CD8-positive, alpha-beta memory T cell (primary cell): Measurements from ENCODE around the gene TNFRSF4. TPM values are rescaled to one million over a fixed set of nuclear protein-coding genes. Genes with fewer than 3 reads are reported as not detected.
A peak's percentile ranks its signal among the peaks of the same experiment; 100 is the strongest.
"Not testable (repeated sequence)": the region's sequence is repeated elsewhere in the genome, so short reads cannot be mapped to it uniquely, and the experiment has no call there.

ENCODE experiments used
- CTCF ChIA-PET: fragments of 350-600 bp; sonication (Branson Sonifier 250); formaldehyde crosslinking; loops from one replicate; lab custom pipeline; 2021; ENCODE audit warnings: antibody characterized with exemption; lab: Charles Lee
- POLR2A ChIA-PET: fragments of 350-600 bp; sonication (Branson Sonifier 250); formaldehyde crosslinking; loops from one replicate; lab custom pipeline; 2021; ENCODE audit warnings: antibody characterized with exemption; lab: Charles Lee
- DNase-seq, 5 donors: peaks; one replicate each; pipeline versions ENCODE4 v3.0.0 to v3.0.0-alpha.2; 2020 to 2022; ENCODE audit warnings: mixed read lengths in 1 of 5
- H3K27ac ChIP-seq: one replicate; pipeline ENCODE4 v1.7.0; 2013; ENCODE audit warnings: low read depth, mild to moderate bottlenecking, low read length, moderate library complexity
- H3K27me3 ChIP-seq: 2 replicates; pipeline ENCODE4 v1.7.0; 2013; ENCODE audit warnings: low read length, mild to moderate bottlenecking; ENCODE audit not compliant: insufficient read depth, poor library complexity, severe bottlenecking
- H3K36me3 ChIP-seq: 2 replicates; pipeline ENCODE4 v1.7.0; 2013; ENCODE audit warnings: mild to moderate bottlenecking, low read length, moderate library complexity; ENCODE audit not compliant: insufficient read depth
- H3K4me1 ChIP-seq: 2 replicates; pipeline ENCODE4 v1.7.0; 2013; ENCODE audit warnings: mild to moderate bottlenecking, low read length, moderate library complexity; ENCODE audit not compliant: insufficient read depth
- H3K4me3 ChIP-seq: 2 replicates; pipeline ENCODE4 v1.7.0; 2013; ENCODE audit warnings: mild to moderate bottlenecking, low read length
- H3K9me3 ChIP-seq: 2 replicates; pipeline ENCODE4 v1.7.0; 2013; ENCODE audit warnings: mild to moderate bottlenecking, low read length
- H3K27ac Mint-ChIP-seq, 8 donors: one replicate each; pipeline ENCODE4 v1.8.0; 2020 to 2021; ENCODE audit warnings: mixed read lengths in 8 of 8, mild to moderate bottlenecking in 6 of 8, inconsistent platforms in 3 of 8, moderate library complexity in 3 of 8
- H3K27me3 Mint-ChIP-seq, 2 donors: one replicate each; pipeline ENCODE4 v1.8.0; 2020 to 2021; ENCODE audit warnings: mixed read lengths in 2 of 2, mild to moderate bottlenecking in 1 of 2, moderate library complexity in 1 of 2
- H3K36me3 Mint-ChIP-seq, 3 donors: one replicate each; pipeline ENCODE4 v1.8.0; 2020 to 2021; ENCODE audit warnings: mixed read lengths in 3 of 3, inconsistent platforms in 1 of 3, mild to moderate bottlenecking in 1 of 3
- H3K4me1 Mint-ChIP-seq, 3 donors: one replicate each; pipeline ENCODE4 v1.8.0; 2020 to 2021; ENCODE audit warnings: mixed read lengths in 3 of 3, inconsistent platforms in 1 of 3, mild to moderate bottlenecking in 1 of 3
- H3K4me3 Mint-ChIP-seq, 7 donors: one replicate each; pipeline ENCODE4 v1.8.0; 2020 to 2021; ENCODE audit warnings: mixed read lengths in 7 of 7, mild to moderate bottlenecking in 6 of 7, moderate library complexity in 4 of 7, inconsistent platforms in 2 of 7
- H3K9me3 Mint-ChIP-seq, 5 donors: one replicate each; pipeline ENCODE4 v1.8.0; 2020 to 2022; ENCODE audit warnings: mixed read lengths in 5 of 5, mild to moderate bottlenecking in 3 of 5, moderate library complexity in 2 of 5, inconsistent platforms in 1 of 5
- polyA plus RNA-seq: library from polyadenylated mRNA; unstranded; fragments of 300-500 nt; fragmentation: Illumina TruSeq; gene quantifications from one replicate; pipeline ENCODE4 v1.2.3, GENCODE V29; 2021
- total RNA-seq, 2 experiments: library from RNA; stranded (reverse); gene quantifications; one replicate each; pipeline ENCODE4 v1.2.3, GENCODE V29; 2021

Gene TNFRSF4
- total and polyA plus RNA-seq, 3 experiments from 2014 or later, result 1.9 to 193 (median 180) TPM

GRCh38 chr1:1248009-1248913 is 34.3 kb upstream of the TNFRSF4 start:
- H3K9me3 ChIP-seq, H3K27me3 Mint-ChIP-seq, H3K27me3 ChIP-seq, CTCF ChIA-PET, DNase-seq, H3K9me3 Mint-ChIP-seq, H3K4me3 ChIP-seq, H3K4me3 Mint-ChIP-seq, POLR2A ChIA-PET, H3K36me3 Mint-ChIP-seq, H3K36me3 ChIP-seq, H3K27ac ChIP-seq: not testable (repeated sequence)
- Mint-ChIP-seq H3K27ac (peak overlapping the region in 1 of 8 donors; percentile 72), H3K4me1 (peaks cover 3 to 14% (median 13%) of the 10 kb centered on the region in 3 donors)
- peaks cover 13% of the 10 kb centered on the region for H3K4me1 ChIP-seq

- H3K36me3 Mint-ChIP-seq, result no peaks in the 10 kb centered on the region
- no peaks in the 10 kb centered on the region for H3K9me3 Mint-ChIP-seq
- Histone ChIP-seq H3K9me3 (no peaks in the 10 kb centered on the region), H3K36me3 (no peaks in the 10 kb centered on the region), H3K4me3 (no peak overlapping the region), H3K27ac (no peak overlapping the region), H3K27me3 (peaks cover 3% of the 10 kb centered on the region), H3K4me1 (peaks cover 13% of the 10 kb centered on the region)
- ChIA-PET CTCF (no interaction called here), POLR2A (interaction anchor here (0.6 kb wide), 1 partner anchor 105 kb away, joined by 4 read pairs; no protein-coding TSS in a partner anchor)
- H3K4me1 Mint-ChIP-seq, result peaks cover 3 to 14% (median 13%) of the 10 kb centered on the region in 3 donors
- no peak for DNase-seq
- H3K4me3 Mint-ChIP-seq, result no peak overlapping the region
- no peak overlapping the region for H3K27ac Mint-ChIP-seq
- H3K27me3 Mint-ChIP-seq, result peaks cover 0 to 1% of the 10 kb centered on the region in 2 donors
Measured at GRCh38 chr1:1247341-1247913, 33.5 kb upstream of the TNFRSF4 start.

DNA sequence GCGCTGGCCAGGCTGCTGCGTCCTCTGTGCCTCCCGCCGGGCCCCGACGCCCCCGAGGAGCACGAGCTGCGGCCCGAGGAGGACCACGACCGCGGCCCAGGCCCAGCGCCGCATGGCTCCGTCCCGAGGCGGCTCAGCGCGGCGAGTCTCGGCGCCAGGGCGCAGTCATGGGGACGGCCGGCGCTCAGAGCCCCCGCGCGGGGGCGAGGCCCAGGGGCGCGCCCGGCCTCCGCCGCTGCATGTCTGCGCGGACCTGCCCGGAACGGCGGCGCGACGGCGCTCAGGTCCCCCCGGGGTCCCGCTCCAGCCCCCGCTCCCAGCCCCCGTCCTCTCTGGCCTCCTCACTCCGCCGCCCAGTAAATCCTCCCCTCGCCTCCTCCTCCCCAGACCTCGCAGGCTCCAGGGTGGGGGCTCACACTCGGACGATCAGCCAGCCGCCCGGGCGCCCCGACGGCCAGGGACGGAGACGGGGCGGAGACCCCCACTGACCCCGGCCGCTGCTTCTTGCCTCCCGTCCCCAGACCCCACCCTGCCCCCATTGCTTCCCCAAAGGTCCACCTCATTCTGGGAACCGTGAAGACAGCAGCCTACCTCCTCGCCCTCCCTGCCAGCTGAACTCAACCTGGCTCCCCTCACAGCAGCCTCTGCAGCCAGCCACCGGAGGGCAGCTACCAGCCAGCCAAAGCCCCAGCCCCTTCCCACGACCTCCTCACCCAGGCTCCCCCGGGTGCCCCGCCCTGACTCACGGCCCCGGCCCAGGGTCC is 32.8 kb upstream of the TNFRSF4 start, which contains the start of gene C1QTNF12:
C1QTNF12 (minus strand) TSS at position 146 of the 764 bp plus-strand sequence; CDS start at position 114, 32 bp downstream.
- peaks cover 3 to 14% (median 13%) of the 10 kb centered on the region in 3 donors for H3K4me1 Mint-ChIP-seq
- H3K27me3 ChIP-seq, result peaks cover 3% of the 10 kb centered on the region
- no peak for DNase-seq
- no peaks in the 10 kb centered on the region for H3K36me3 ChIP-seq
- no peak within 1 kb of the TSS for H3K4me3 ChIP-seq
- POLR2A ChIA-PET, result interaction anchor here (0.6 kb wide), 1 partner anchor 106 kb away, joined by 4 read pairs; no protein-coding TSS in a partner anchor
- H3K27me3 Mint-ChIP-seq, result peaks cover 0 to 1% of the 10 kb centered on the region in 2 donors
- CTCF ChIA-PET, result no interaction called here
- no peaks in the 10 kb centered on the region for H3K9me3 ChIP-seq
- peaks cover 13% of the 10 kb centered on the region for H3K4me1 ChIP-seq
- no peaks in the 10 kb centered on the region for H3K9me3 Mint-ChIP-seq
- no peak within 1 kb of the TSS for H3K27ac Mint-ChIP-seq
- no peak within 1 kb of the TSS for H3K4me3 Mint-ChIP-seq
- no peak within 1 kb of the TSS for H3K27ac ChIP-seq
- H3K36me3 Mint-ChIP-seq, result no peaks in the 10 kb centered on the region

GRCh38 chr1:1245817-1246576 is 32.0 kb upstream of the TNFRSF4 start:
- no peak overlapping the region for H3K4me3 Mint-ChIP-seq
- no peak overlapping the region for H3K27ac Mint-ChIP-seq
- Histone ChIP-seq H3K9me3 (no peaks in the 10 kb centered on the region), H3K4me3 (no peak overlapping the region), H3K27me3 (peaks cover 3% of the 10 kb centered on the region), H3K27ac (no peak overlapping the region), H3K4me1 (peaks cover 8% of the 10 kb centered on the region), H3K36me3 (no peaks in the 10 kb centered on the region)
- no peak for DNase-seq
- ChIA-PET CTCF (no interaction called here), POLR2A (no interaction called here)
- H3K27me3 Mint-ChIP-seq, result peaks cover 0 to 1% of the 10 kb centered on the region in 2 donors
- peaks cover 1 to 11% (median 10%) of the 10 kb centered on the region in 3 donors for H3K4me1 Mint-ChIP-seq
- H3K36me3 Mint-ChIP-seq, result no peaks in the 10 kb centered on the region
- no peaks in the 10 kb centered on the region for H3K9me3 Mint-ChIP-seq

- H3K27me3 ChIP-seq, result peaks cover 3% of the 10 kb centered on the region
- no peak overlapping the region for H3K27ac Mint-ChIP-seq
- H3K36me3 Mint-ChIP-seq, result no peaks in the 10 kb centered on the region
- H3K27me3 Mint-ChIP-seq, result peaks cover 0 to 1% of the 10 kb centered on the region in 2 donors
- H3K9me3 Mint-ChIP-seq, result no peaks in the 10 kb centered on the region
- POLR2A ChIA-PET, result no interaction called here
- peaks cover under 1% of the 10 kb centered on the region for H3K4me1 ChIP-seq
- DNase-seq, result no peak
- H3K9me3 ChIP-seq, result no peaks in the 10 kb centered on the region
- peaks cover 0 to 5% (median 3%) of the 10 kb centered on the region in 3 donors for H3K4me1 Mint-ChIP-seq
- peak overlapping the region in 1 of 7 donors; percentile 54 for H3K4me3 Mint-ChIP-seq
- H3K36me3 ChIP-seq, result no peaks in the 10 kb centered on the region
- no peak overlapping the region for H3K4me3 ChIP-seq
- CTCF ChIA-PET, result no interaction called here
- no peak overlapping the region for H3K27ac ChIP-seq
Measured at GRCh38 chr1:1245178-1245816, 31.3 kb upstream of the TNFRSF4 start.

- POLR2A ChIA-PET, result no interaction called here
- H3K9me3 ChIP-seq, result no peaks in the 10 kb centered on the region
- no peak overlapping the region for H3K4me3 ChIP-seq
Measured at GRCh38 chr1:1244192-1244811, 30.3 kb upstream of the TNFRSF4 start.

GRCh38 chr1:1243807-1244191 is 29.8 kb upstream of the TNFRSF4 start:
- Histone ChIP-seq H3K27me3 (peaks cover 3% of the 10 kb centered on the region), H3K36me3 (no peaks in the 10 kb centered on the region), H3K27ac (no peak overlapping the region), H3K9me3 (no peaks in the 10 kb centered on the region), H3K4me3 (no peak overlapping the region), H3K4me1 (no peaks in the 10 kb centered on the region)
- ChIA-PET CTCF (no interaction called here), POLR2A (no interaction called here)
- DNase-seq, result no peak
- Mint-ChIP-seq H3K27me3 (peaks cover 0 to 2% of the 10 kb centered on the region in 2 donors), H3K9me3 (no peaks in the 10 kb centered on the region), H3K4me1 (no peaks in the 10 kb centered on the region), H3K36me3 (no peaks in the 10 kb centered on the region), H3K27ac (no peak overlapping the region), H3K4me3 (no peak overlapping the region)

More at GRCh38 chr1:1244192-1244811, 30.3 kb upstream of the TNFRSF4 start:
- H3K36me3 Mint-ChIP-seq, result no peaks in the 10 kb centered on the region
- CTCF ChIA-PET, result no interaction called here
- no peak overlapping the region for H3K27ac ChIP-seq
- H3K4me3 Mint-ChIP-seq, result no peak overlapping the region
- no peaks in the 10 kb centered on the region for H3K9me3 Mint-ChIP-seq
- H3K4me1 ChIP-seq, result no peaks in the 10 kb centered on the region
- H3K27ac Mint-ChIP-seq, result no peak overlapping the region
- H3K36me3 ChIP-seq, result no peaks in the 10 kb centered on the region
- H3K4me1 Mint-ChIP-seq, result no peaks in the 10 kb centered on the region
- peaks cover 0 to 1% of the 10 kb centered on the region in 2 donors for H3K27me3 Mint-ChIP-seq
- peaks cover 3% of the 10 kb centered on the region for H3K27me3 ChIP-seq
- DNase-seq, result no peak
